Stromal cell of bone marrow (primary cell): Measurements from ENCODE around the gene MBNL2.
"Not testable (repeated sequence)": the region's sequence is repeated elsewhere in the genome, so short reads cannot be mapped to it uniquely, and the experiment has no call there.

ENCODE experiments used
- DNase-seq: peaks from one replicate; pipeline ENCODE4 v3.0.0-alpha.2; 2012; ENCODE audit warnings: low read depth

MBNL2 gene

GRCh38 chr13:97221989-97222700 lies at the start of gene MBNL2:
MBNL2 (plus strand) TSS chr13:97222333; CDS start chr13:97276236, 53,903 bp downstream.
- peak; percentile 84 for DNase-seq

GRCh38 chr13:97174638-97175037 lies 47.5 kb upstream of the MBNL2 start:
- no peak for DNase-seq

GRCh38 chr13:97175041-97175440 lies 47.1 kb upstream of the MBNL2 start:
- DNase-seq: no peak

- no peak for DNase-seq
These were observed 42.6 kb upstream of the MBNL2 start for GRCh38 chr13:97179501-97179900.

GRCh38 chr13:97182111-97182890 lies 39.8 kb upstream of the MBNL2 start:
- DNase-seq: no peak

GRCh38 chr13:97185291-97185690 lies 36.8 kb upstream of the MBNL2 start:
- no peak for DNase-seq

GRCh38 chr13:97185751-97186150 lies 36.4 kb upstream of the MBNL2 start:
- DNase-seq: no peak

GRCh38 chr13:97188207-97188606 lies 33.9 kb upstream of the MBNL2 start:
- no peak for DNase-seq

GRCh38 chr13:97189928-97190327 lies 32.2 kb upstream of the MBNL2 start:
- DNase-seq: no peak

GRCh38 chr13:97191142-97191541 lies 31.0 kb upstream of the MBNL2 start:
- no peak for DNase-seq

GRCh38 chr13:97191615-97192014 lies 30.5 kb upstream of the MBNL2 start:
- DNase-seq: no peak

- DNase-seq: no peak
These were observed 30.0 kb upstream of the MBNL2 start for GRCh38 chr13:97192166-97192565.

- DNase-seq: no peak
These were observed 28.6 kb upstream of the MBNL2 start for GRCh38 chr13:97193577-97193976.

GRCh38 chr13:97194479-97194878 lies 27.7 kb upstream of the MBNL2 start:
- no peak for DNase-seq

- DNase-seq: no peak
These were observed 25.8 kb upstream of the MBNL2 start for GRCh38 chr13:97196340-97196739.

GRCh38 chr13:97198753-97199152 lies 23.4 kb upstream of the MBNL2 start:
- no peak for DNase-seq

GRCh38 chr13:97199451-97199850 lies 22.7 kb upstream of the MBNL2 start:
- DNase-seq: no peak

- no peak for DNase-seq
These were observed 21.8 kb upstream of the MBNL2 start for GRCh38 chr13:97200081-97200942.

- DNase-seq: no peak
These were observed 19.4 kb upstream of the MBNL2 start for GRCh38 chr13:97202761-97203160.

GRCh38 chr13:97205465-97205864 lies 16.7 kb upstream of the MBNL2 start:
- DNase-seq: no peak

- DNase-seq: peak; percentile 29
These were observed 16.2 kb upstream of the MBNL2 start for GRCh38 chr13:97205982-97206381.

- not testable (repeated sequence) for DNase-seq
These were observed 14.9 kb upstream of the MBNL2 start for GRCh38 chr13:97207252-97207651.

- DNase-seq: no peak
These were observed 10.8 kb upstream of the MBNL2 start for GRCh38 chr13:97211300-97211699.
